GM10847 (cell line): ENCODE data around the gene SH3GL1.

Source experiments
- POLR2A ChIP-seq: IDR thresholded peaks from 2 replicates; pipeline ENCODE4 v1.6.1; 2011; ENCODE audit not compliant: insufficient read length; ENCODE audit errors: extremely low read depth

The SH3GL1 gene

GRCh38 chr19:4366666-4367335, 33.5 kb downstream of the SH3GL1 start:
- no peak for TF ChIP-seq POLR2A

DNA sequence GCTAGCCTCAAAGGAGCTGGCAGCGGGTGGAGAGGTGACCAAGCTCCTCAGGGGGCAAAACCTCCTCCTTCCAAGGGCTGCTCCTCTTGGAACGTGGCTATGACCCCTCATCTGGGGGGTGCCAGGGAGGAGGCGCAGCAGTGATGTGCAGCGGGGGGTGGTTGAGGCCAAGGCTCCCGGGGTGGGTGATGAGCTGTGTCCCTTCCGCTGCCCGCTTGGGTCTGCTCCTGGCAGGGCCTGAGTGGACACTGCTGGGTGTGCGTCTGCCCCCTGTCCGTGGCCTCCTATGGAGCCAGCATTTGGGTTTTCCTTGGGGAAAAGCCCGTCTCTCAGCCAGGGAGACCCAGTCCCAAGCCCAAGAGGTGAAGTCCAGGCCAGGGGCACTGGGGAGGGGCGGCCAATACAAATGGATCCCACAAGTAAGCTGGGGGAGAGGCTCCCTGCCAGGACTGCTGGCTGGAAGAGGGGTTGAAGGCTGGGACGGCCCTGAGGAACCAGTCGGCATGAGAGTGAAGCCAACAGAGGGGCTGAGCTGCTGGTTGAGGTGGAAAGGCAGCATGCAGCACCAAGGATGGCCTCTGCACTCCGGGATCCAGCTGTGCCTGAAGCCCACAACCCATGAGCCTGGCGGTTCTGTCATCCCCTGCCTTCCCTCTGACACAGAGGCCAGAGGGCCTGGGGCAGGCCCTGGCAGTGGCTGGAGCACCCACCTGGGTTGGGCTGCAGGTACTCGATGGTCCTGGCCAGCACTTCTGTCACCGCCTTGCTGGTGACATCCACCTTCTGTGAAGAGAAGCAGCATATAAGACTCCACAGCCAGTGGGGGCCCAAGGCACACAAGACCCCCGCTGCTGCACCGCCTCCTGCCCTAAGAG, 34.3 kb downstream of the SH3GL1 start:
- no peak for TF ChIP-seq POLR2A

DNA sequence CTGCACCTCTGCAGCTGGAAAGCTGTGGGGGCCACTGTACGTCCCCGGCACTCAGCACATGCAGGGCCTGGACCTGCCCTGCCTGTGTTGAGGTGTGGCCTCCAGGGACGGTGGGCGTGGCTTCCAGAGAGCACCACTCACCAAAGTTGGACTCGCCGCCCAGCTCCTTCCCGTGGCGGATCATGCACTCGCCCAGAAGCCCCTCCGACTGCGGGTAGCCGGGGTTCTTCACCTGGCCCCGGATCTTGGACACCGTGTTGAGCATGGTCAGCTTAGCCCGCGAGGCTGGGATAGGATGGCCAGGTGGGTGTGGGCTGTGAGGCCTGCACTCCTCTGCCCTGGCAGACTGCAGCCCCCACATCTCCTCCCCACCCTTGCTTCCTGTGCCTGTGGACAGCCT, 35.0 kb downstream of the SH3GL1 start:
- TF ChIP-seq POLR2A = no peak

GRCh38 chr19:4363571-4364304, 36.6 kb downstream of the SH3GL1 start:
- TF ChIP-seq POLR2A = no peak

- no peak for TF ChIP-seq POLR2A
These were observed 37.4 kb downstream of the SH3GL1 start for GRCh38 chr19:4362831-4363545.

DNA sequence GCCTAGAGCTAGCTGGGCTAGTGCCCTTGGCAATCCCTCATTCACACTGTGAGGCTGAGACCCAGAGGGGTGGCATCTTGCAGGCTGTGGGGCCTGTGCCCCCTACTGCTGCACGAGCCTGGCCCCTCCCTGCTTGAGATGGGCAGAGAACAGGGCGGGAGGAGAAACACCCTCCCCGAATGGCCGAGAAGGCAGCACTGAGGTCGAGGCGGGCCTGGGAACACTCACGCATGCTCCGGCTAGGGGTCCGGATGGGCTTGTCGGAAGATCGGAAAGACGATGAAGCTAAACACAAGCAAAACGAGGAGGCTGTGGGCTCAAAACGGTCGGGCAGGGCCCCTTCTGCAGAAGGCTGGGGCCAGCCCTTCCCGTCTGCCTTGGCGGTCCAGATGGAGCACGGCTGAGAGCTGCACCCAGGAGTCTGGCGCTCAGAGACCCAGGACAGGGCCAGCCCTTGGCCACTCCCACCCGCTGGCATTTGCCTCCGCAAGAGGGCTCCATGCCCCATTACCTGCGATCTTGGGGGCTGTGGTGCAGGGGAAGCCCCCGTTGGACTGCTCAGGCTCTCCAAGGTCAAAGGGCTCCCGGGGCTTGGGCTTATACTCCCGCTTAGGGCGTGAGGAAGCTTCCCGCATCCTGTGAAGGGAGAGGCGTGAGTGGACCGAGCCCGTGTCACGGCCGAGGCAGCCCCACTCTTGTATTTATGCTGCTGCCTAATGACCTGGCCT, 38.1 kb downstream of the SH3GL1 start:
- no peak for TF ChIP-seq POLR2A

DNA sequence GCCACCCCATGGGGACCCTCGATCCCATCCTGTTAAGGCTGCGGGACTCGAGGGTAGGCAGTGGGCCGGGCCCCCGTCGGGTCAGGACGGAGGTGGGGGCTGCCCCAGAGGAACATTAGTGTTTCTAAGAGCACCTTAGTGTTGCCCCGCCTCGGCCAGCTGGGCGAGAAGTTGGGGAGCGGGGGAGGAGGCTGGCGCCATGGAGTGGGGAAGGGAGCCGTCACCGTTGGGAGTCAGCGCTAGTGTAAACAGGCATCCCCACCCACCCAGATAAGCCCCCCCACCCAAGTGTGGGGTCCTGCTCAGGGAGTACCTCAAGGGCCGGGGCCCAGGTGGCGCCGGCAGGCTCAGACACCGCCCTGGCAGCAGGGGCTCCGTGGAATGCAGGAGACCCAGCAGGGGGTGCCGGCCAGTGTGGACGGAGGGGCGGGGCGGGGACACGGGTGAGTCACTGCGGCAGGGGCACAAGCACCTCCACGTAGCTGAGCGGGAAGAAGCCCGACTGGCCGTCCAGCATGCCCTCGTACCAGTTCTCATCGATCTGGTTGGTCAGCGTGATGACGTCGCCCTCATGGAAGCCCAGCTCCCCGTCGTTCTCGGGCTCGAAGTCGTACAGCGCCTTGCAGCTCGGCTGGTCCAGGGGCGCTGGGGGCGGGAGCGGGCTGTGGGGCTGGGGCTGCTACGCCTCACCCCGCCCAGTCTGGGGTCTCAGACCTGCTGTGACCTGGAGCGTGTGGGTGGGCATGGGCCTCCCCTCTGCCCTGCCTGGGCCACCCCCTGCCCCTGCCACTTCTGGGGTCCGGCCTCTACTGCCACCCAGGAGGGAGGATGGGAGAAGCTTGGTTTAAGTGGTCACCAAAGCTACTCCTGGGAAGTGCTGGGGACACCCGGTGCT, 38.9 kb downstream of the SH3GL1 start:
- no peak for TF ChIP-seq POLR2A

- no peak for TF ChIP-seq POLR2A
These were observed 39.7 kb downstream of the SH3GL1 start for GRCh38 chr19:4360641-4361151.

DNA sequence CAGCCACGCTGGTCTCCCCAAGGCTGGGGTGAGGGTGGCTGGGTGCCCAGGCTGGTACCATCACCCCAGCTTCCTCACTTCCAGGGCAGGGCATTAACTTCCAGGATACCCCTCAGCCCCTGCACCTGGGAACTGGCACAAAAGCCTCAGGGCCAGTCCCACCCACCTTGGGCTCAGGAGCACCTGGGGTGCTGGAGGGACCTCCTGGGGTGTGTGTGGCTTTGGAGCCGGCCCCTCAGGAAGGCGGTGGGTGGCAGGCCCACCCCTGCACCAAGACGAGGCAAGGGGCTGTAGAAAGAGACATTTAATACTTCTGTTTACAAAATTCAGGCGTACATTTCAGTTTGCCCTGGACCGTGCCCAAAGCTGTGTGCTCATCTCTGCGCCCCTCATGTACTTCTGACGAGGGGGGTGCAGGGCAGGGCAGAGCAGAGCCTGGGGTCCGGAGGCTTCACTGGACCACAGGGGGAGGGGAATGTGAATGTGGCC, 40.2 kb downstream of the SH3GL1 start:
- no peak for TF ChIP-seq POLR2A

GRCh38 chr19:4359627-4360000, 40.7 kb downstream of the SH3GL1 start:
- TF ChIP-seq POLR2A = peak; percentile 20

- TF ChIP-seq POLR2A = no peak
These were observed 41.4 kb downstream of the SH3GL1 start for GRCh38 chr19:4358709-4359626.

DNA sequence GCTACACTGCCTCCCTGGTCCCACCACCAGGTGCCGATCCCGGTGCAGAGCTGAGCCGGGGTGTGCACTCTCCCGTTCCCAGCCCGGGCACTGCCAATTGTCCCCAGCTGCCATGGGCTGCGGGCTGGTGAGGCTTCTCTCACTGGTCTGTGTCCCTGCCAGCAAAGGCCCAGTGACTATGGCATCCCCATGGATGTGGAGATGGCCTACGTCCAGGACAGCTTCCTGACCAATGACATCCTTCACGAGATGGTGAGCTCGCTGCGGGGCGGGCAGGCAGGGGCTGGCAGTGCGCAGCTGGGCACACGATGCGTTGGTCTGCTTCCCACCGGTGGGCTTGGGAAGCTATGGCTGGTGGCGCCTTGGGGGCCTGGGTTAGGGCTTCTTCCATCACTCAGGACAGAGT, 42.4 kb downstream of the SH3GL1 start:
- no peak for TF ChIP-seq POLR2A
